ENCODE results near the gene TNFAIP8.
"Not testable (repeated sequence)": the region's sequence is repeated elsewhere in the genome, so short reads cannot be mapped to it uniquely, and the experiment has no call there.

The TNFAIP8 gene

GRCh38 chr5:119412279-119413227, 56.7 kb downstream of the TNFAIP8 start:
- no peak for DNase-seq (ENCODE audit: low read depth in 1 of 2, low spot score in 1 of 2)

DNA sequence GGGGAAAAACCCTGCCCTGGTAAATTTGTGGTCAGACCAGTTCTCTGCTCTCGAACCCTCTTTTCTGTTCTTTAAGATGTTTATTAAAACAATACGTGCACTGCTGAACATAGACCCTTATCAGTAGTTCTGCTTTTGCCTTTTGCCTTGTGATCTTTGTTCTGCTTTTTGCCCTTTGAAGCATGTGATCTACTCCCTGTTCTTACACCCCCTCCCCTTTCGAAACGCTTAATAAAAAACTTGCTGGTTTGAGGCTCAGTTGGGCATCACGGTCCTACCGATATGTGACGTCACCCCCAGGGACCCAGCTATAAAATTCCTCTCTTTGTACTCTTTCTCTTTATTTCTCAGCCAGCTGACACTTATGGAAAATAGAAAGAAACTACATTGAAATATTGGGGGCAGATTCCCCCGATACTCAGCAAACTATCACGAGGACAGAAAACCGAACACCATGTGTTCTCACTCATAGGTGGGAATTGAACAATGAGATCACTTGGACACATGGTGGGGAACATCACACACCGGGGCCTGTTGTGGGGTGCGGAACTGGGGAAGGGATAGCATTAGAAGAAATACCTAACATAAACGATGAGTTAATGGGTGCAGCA, 58.4 kb downstream of the TNFAIP8 start:
- DNase-seq (ENCODE audit: low read depth in 1 of 2, low spot score in 1 of 2): not testable (repeated sequence)

- no peak for DNase-seq (ENCODE audit: low read depth in 1 of 2, low spot score in 1 of 2)
Observed at GRCh38 chr5:119417891-119418605, 62.2 kb downstream of the TNFAIP8 start.

DNA sequence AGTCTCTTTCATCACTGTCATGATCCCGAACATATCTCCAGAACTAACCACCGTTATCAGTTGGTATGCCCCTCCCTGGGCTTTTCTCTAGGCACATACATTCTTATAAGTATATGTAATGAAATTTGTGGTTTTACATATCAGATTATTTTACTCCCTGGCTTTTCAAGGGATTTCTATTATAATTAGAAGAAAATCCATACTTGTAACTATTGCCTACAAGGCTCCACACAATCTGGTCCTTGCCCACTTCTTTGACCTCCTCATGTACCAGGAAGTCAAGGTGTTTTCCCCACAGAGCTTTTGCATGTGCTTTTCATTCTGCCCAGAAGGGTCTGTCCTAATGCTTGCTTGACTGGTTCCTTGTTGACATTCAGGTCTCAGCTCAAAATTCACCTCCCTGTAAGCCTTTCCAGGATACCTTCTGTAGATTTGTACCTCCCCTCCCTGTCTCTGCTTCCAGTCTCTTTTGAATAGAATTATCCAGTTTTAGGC, 62.8 kb downstream of the TNFAIP8 start:
- DNase-seq (ENCODE audit: low read depth in 1 of 2, low spot score in 1 of 2): no peak

DNA sequence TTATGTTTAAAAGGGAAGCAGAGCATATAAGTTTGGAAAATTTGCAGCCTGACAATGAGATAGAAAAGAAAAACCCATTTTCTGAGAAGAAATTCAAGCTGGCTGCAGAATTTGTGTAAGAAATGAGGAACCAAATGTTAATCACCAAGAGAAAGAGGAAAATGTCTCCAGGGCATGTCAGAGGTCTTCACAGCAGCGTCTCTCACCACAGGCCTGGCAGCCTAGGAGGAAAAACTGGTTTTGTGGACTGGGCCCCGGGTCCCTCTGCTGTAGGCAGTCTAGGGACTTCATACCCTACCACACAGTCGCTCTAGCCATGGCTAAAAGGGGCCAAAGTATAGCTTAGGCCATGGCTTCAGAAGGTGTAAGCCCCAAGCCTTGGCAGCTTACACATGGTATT, 64.3 kb downstream of the TNFAIP8 start:
- DNase-seq (ENCODE audit: low read depth in 1 of 2, low spot score in 1 of 2): no peak

GRCh38 chr5:119426057-119426456, 70.2 kb downstream of the TNFAIP8 start:
- no peak for DNase-seq (ENCODE audit: low read depth in 1 of 2, low spot score in 1 of 2)

- no peak for DNase-seq (ENCODE audit: low read depth in 1 of 2, low spot score in 1 of 2)
Observed at GRCh38 chr5:119427060-119427459, 71.2 kb downstream of the TNFAIP8 start.

DNA sequence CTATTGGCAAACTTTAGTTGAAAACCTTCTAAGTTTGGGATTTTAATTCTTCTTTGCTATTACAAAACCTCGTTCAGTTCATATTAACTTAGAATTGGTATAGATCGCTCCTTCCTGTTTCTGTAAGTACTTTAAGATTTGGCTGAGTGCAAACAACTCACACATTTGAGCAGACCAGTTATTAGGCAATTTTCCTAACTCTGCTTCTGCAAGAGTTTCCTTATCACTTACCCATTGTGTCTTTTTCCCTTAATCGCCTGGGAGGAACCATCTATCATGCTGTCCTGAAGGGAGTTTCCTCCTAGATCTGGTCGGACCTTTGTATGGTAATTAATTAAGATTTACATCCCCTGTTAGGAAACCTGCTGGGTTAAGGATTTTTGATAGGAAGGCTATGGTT, 71.8 kb downstream of the TNFAIP8 start:
- not testable (repeated sequence) for DNase-seq (ENCODE audit: low read depth in 1 of 2, low spot score in 1 of 2)

- not testable (repeated sequence) for DNase-seq (ENCODE audit: low read depth in 1 of 2, low spot score in 1 of 2)
Observed at GRCh38 chr5:119428166-119428565, 72.3 kb downstream of the TNFAIP8 start.

- DNase-seq (ENCODE audit: low read depth in 1 of 2, low spot score in 1 of 2): not testable (repeated sequence)
Observed at GRCh38 chr5:119428574-119428973, 72.8 kb downstream of the TNFAIP8 start.

DNA sequence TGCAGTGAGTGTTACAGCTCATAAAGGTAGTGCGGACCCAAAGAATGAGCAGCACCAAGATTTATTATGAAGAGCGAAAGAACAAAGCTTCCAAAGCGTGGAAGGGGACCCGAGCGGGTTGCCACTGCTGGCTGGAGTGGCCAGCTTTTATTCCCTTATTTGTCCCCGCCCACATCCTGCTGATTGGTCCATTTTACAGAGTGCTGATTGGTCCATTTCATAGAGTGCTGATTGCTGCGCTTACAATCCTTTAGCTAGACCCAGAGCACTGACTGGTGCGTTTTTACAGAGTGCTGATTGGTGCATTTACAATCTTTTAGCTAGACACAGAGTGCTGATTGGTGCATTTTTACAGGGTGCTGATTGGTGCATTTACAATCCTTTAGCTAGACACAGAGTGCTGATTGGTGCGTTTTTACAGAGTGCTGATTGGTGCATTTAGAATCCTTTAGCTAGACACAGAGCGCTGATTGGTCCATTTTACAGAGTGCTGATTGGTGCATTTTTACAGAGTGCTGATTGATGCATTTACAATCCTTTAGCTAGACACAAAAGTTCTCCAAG, 76.9 kb downstream of the TNFAIP8 start:
- not testable (repeated sequence) for DNase-seq (ENCODE audit: low read depth in 1 of 2, low spot score in 1 of 2)

GRCh38 chr5:119435436-119436132, 79.8 kb downstream of the TNFAIP8 start:
- DNase-seq (ENCODE audit: low read depth in 1 of 2, low spot score in 1 of 2): peak; percentile 49 to 59

- DNase-seq (ENCODE audit: low read depth in 1 of 2, low spot score in 1 of 2): not testable (repeated sequence)
Observed at GRCh38 chr5:119437785-119438586, 82.2 kb downstream of the TNFAIP8 start.

DNA sequence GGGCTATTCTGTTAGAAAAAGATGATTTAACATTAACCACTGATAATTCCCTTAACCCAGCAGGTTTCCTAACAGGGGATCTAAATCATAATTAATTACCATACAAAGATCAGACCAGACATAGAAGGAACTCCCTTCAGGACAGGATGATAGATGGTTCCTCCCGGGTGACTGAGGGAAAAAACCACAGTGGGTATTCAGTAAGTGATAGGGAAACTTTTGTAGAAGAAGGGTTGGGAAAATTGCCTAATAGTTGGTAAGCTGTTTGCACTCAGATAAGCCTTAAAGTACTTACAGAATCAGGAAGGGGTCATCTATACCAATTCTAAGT, 82.7 kb downstream of the TNFAIP8 start:
- DNase-seq (ENCODE audit: low read depth in 1 of 2, low spot score in 1 of 2): not testable (repeated sequence)

- DNase-seq (ENCODE audit: low read depth in 1 of 2, low spot score in 1 of 2): no peak
Observed at GRCh38 chr5:119439140-119439631, 83.4 kb downstream of the TNFAIP8 start.

DNA sequence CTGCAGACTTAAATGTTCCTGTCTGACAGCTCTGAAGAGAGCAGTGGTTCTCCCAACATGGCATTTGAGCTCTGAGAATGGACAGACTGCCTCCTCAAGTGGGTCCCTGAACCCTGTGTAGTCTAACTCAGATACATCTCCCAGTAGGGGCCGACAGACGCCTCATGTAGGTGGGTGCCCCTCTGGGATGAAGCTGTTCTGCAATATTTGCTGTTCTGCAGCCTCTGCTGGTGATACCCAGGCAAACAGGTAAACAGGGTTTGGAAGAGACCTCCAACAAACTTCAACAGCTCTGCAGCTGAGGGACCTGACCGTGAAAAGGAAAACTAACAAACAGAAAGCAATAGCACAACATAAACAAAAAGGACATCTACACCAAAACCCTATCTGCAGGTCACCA, 83.8 kb downstream of the TNFAIP8 start:
- DNase-seq (ENCODE audit: low read depth in 1 of 2, low spot score in 1 of 2): not testable (repeated sequence)

- DNase-seq (ENCODE audit: low read depth in 1 of 2, low spot score in 1 of 2): not testable (repeated sequence)
Observed at GRCh38 chr5:119444643-119445042, 88.8 kb downstream of the TNFAIP8 start.

GRCh38 chr5:119445544-119445943, 89.7 kb downstream of the TNFAIP8 start:
- no peak for DNase-seq (ENCODE audit: low read depth in 1 of 2, low spot score in 1 of 2)
